T1000 (cell line): Measurements from ENCODE around the gene PTGES2.
"Not testable (repeated sequence)": the region's sequence is repeated elsewhere in the genome, so short reads cannot be mapped to it uniquely, and the experiment has no call there.

Experiments
- DNase-seq: peaks from one replicate; lab custom pipeline; 2025; ENCODE audit warnings: mixed read lengths; lab: John Stamatoyannopoulos, UW

The PTGES2 gene

GRCh38 chr9:128088253-128088945 is 39.1 kb downstream of the PTGES2 start:
- DNase-seq = no peak

- DNase-seq = no peak
Observed at GRCh38 chr9:128087262-128087661, 40.3 kb downstream of the PTGES2 start.

GRCh38 chr9:128085943-128086342 is 41.6 kb downstream of the PTGES2 start:
- DNase-seq = no peak

- no peak for DNase-seq
Observed at GRCh38 chr9:128084746-128085145, 42.8 kb downstream of the PTGES2 start.

- no peak for DNase-seq
Observed at GRCh38 chr9:128082151-128082550, 45.4 kb downstream of the PTGES2 start.

GRCh38 chr9:128081056-128081455 is 46.5 kb downstream of the PTGES2 start:
- DNase-seq = no peak

- DNase-seq = no peak
Observed at GRCh38 chr9:128080206-128080605, 47.3 kb downstream of the PTGES2 start.

- no peak for DNase-seq
Observed at GRCh38 chr9:128078504-128079434, 48.8 kb downstream of the PTGES2 start.

- DNase-seq = no peak
Observed at GRCh38 chr9:128077847-128078503, 49.6 kb downstream of the PTGES2 start.

GRCh38 chr9:128073253-128073886 is 54.2 kb downstream of the PTGES2 start:
- DNase-seq = no peak

- no peak for DNase-seq
Observed at GRCh38 chr9:128072144-128073021, 55.1 kb downstream of the PTGES2 start.

GRCh38 chr9:128071475-128071874 is 56.1 kb downstream of the PTGES2 start:
- DNase-seq = not testable (repeated sequence)

- DNase-seq = no peak
Observed at GRCh38 chr9:128070874-128071273, 56.7 kb downstream of the PTGES2 start.
